HG02973 (cell line): ENCODE data around the gene NAA40.

Source experiments
- ATAC-seq: cut with Tn5 transposase; IDR thresholded peaks from one replicate; pipeline ENCODE4 v1.9.1; 2021; ENCODE audit warnings: moderate library complexity; ENCODE audit not compliant: unreplicated experiment

The NAA40 gene

DNA sequence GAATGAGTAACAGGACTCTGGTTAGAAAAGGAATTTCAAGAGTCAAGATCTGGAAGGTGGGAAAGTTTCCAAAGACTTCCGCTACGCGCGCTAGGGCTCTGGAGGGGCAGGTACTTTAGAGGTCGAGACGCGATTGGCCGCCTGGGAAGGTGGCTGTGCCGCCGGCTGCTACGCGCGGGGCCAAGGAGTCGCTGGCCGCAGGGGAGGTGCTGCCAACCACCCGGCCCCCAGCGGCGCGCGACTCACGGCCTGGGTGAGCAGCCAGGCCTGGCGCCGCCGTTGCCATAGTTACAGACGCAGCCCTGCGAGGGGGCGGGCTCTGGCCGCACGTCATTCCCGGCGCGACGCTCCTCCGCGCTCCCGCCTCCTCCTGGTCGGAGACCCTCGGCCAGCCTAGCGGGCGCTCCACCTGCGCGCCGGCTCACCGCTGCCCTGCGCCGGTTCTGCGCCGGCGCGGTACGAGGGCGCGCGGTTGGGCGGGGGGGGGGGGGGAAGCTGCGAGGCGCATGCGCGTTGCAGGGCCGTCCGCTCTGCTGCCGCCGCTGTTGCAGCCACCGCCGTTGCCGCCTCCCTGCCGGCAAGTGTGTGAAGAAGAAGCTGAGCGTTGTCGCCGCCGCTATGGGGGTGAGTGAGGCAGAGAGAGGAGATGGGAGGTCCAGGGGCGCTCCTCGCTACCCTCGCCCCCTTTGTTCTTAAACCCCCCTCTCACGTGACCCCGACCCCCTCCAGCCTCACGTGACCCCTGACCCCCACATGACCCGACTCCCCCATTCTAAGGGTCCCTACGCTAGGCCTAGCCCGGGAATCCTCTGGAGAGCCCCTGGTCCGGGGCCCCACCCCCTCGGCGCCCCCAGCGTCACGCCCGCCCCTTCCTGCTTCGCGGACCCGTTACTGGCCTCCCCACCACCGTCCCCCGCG is at the start of gene NAA40:
Gene NAA40, plus strand, starts transcription at position 524 of the 918 bp plus-strand sequence. Its CDS starts 95 bp downstream, at position 619.
- ATAC-seq = peak; percentile 75

DNA sequence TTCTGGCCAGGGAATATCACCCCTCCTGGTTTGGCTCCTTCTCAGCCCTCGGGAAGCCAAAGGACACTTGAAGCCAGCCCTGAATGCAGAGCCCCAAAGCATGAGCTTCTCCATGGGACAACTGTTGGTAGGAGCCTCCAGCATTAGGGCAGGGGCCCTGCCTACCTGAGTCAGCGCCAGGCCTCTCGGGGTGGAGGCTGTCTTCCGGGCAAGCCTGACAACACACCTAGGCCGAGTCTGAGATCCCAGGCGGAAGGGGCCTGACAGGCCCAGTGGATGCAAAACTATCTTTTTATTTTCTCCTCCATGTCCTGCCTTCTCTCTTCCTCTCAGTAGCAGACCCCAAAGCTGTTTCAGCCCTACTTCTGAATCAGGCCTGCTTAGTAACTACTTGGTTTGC is 49.5 kb upstream of the NAA40 start:
- no peak for ATAC-seq

DNA sequence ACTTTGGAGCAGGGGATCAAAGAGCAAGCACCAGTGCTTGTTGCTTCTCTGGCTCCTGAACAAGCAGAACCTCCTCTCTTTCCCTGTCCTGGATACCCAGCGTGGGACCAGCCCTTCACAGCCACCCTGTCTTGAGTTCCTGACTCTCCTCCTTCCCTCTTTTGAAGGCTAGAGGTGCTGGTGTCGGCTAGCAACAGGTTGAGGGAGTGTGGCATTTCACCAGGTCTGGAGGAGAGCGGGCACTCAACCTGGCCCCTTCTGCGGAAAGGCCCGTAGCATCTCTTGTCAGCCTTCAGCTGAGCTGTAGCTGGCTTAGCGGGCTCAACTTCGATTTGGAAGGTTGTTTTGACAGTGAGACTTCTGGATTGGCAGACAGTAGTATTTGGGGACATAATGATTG is 48.4 kb upstream of the NAA40 start:
- no peak for ATAC-seq

DNA sequence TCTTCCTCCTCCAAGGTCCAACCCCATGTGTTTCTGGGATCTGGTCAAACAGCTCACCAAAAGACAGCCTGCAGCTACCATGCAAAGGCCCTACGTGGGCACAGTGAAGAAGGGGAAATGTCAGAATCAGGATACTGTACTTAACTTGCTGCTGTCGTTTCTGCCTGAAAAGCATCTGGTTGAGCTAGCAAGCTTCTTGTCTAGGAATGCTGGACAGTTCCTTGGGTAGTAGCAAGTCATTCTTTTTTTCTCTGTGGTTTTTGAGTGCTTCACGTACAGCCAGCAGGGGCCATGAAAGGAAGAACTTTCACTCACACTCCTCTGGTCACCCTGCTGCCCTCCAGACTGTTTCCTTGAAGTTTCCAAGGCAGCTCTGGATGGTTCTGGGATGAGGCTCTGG is 46.6 kb upstream of the NAA40 start:
- no peak for ATAC-seq

DNA sequence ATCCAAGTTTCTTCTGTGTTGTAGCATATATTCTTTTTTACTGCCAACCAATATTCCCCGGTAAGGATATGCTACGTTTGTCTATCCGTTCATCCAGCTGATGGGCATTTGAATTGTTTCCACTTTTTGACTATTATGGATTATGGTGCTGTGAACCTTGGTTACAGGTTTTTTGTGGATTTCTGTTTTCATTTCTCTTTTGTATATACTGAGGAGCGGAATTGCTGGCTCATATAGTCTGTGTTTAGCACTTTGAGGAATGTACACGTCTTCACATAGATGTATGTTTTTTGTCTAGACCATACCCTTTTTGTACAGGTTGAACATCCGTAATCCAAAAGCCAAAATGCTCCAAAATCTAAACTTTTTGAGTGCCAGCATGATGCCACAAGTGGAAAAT is 45.4 kb upstream of the NAA40 start:
- no peak for ATAC-seq

DNA sequence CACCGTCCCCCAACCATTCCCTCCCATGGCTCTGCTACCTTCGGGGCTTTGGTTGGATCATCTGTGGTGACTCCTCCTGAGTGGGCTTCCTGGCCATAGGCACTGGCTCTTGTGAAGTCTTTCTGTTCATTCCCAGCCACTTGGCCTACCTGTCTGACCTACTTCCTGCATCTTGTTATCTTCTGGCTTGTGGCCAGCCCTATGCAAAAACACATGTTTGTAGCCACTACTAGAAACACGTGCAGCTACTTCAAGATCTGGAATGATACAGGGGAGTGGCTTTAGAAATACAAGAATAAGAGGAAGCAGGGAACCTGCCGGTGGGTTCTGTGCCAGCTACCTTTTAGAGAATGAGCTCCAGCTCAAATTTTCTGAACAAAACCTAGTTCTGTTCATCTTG is 42.7 kb upstream of the NAA40 start:
- no peak for ATAC-seq

DNA sequence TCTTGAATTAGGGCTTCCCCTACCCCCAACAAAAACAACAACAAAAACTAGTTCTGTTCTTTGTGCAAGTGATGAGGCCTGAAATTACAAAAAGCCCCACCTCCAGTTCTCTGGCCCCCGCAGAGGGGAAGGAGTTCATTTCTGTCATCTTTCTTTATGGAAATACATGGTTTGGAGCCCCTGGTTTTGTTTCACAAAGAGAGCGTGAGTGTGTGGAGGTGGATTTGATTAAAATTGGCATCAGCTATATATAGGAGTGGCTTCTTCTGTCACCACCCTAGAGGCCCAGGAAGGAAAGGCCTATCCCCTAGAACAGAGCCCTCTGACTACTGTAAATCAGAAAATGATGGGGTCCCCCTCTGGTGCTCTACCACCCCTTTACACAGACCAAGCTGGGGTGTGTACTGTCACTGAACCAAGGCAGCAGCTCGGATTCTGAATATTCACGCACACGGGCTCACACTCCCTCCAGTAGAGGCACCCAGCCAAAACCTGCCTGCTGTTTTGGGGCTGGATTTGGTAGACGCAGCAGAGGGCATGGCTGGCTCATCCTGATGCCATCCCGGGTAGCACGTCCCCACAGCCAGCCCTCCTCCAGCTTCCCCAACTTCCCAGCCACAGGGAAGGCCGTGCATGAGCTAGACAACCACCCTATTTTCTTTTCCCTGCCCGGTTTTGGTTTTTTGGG is 41.2 kb upstream of the NAA40 start:
- no peak for ATAC-seq

DNA sequence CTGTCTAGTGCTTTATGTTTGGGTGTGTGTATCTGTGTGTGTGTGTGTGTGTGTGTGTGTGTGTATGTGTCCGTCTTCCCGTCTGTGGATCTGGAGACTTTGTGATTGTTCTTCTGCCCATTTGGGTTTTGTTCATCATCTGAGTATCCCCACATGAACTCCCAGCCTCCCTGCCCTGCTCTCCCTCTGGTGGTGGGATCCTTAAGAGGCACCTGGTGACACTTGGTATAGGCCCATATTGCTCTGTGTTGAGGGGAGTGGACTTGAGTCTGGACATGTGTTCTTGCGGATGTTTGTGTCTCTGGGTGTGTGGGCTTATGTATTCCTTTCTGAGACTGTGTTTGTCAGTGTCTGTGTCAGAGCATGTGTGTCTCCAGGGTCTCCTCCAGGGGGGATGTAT is 37.1 kb upstream of the NAA40 start:
- no peak for ATAC-seq

DNA sequence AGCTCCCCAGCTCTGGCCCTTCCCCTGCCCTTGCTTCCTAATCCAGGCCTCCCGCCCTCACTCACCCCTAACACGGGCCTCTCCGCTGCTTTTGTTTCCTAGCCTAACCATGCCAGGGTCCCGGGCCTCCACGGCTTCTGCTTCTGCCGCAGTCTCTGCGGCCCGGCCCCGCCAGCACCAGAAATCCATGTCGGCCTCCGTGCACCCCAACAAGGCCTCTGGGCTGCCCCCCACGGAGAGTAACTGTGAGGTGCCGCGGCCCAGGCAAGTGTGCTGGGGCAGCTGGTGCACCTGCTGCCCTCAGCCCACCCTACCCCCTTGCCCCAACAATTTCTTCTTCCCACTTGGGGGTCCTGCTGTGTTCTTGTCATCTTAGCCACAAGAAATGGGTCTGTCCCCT is 34.9 kb upstream of the NAA40 start:
- ATAC-seq = no peak

DNA sequence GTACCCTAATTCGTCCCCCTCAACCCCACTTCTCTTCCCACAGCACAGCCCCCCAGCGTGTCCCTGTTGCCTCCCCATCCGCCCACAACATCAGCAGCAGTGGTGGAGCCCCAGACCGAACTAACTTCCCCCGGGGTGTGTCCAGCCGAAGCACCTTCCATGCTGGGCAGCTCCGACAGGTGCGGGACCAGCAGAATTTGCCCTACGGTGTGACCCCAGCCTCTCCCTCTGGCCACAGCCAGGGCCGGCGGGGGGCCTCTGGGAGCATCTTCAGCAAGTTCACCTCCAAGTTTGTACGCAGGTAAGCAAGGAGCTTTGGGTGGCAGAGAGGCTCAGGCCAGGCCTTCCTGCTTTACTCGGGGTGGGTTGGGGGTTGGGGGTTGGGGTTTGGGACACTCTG is 34.1 kb upstream of the NAA40 start:
- ATAC-seq = no peak

DNA sequence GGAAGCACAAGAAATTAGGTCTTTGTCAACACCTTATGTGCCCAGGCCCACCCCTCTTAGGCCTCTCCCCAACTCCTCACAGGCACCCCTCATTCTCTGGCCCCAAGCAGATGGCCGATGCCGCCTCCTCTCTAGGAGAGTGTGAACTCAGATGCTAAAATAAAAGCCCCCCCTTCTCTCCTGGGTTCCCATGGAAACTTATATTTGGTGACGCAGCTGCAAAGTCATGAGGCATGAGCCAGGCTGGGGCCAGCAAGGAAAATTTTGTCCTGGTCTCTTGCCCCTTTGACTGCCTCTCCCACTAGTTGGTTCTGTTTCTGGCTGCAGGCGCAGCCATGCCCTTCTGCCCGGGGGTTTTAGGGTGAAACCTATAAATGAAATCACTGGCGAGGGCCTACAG is 33.6 kb upstream of the NAA40 start:
- no peak for ATAC-seq

DNA sequence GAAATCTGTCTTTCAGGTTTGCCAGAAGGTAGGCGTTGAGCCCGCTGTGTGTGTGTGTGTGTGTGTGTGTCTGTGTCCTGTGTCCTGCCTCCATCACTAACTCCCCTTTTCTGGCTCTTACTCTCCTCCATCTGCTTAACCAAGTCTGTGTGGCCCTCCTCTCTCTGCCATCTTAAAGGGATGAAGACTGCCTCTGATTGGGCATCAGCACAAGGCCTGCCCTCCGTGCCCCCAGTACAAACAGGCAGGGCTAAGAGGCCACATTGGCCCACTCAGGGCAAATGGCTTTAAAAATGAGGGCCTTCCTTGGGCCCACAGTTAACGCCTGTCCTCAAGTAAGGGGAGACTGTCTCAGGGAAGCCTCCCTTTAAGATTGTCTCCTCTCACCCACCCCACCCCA is 32.7 kb upstream of the NAA40 start:
- ATAC-seq = no peak

DNA sequence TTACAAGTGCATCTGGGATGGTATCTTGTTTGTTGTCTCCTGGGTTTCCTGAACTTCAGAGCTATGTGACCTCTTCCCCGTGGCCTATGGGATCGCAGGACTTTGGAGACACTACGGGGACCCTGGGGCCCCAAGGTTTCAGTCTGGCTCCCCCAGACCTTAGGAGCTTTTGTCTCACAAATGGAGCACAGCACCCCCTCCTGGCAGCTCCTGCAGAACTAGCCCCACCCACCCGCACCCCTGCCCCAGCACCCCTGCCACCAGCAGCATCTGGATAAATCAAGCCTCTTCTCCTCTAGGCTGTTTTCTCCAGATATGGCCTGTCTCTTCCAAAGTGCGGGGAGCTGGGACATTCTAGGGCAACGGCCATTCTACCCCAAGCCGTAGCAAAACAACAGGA is 32.2 kb upstream of the NAA40 start:
- ATAC-seq = no peak

DNA sequence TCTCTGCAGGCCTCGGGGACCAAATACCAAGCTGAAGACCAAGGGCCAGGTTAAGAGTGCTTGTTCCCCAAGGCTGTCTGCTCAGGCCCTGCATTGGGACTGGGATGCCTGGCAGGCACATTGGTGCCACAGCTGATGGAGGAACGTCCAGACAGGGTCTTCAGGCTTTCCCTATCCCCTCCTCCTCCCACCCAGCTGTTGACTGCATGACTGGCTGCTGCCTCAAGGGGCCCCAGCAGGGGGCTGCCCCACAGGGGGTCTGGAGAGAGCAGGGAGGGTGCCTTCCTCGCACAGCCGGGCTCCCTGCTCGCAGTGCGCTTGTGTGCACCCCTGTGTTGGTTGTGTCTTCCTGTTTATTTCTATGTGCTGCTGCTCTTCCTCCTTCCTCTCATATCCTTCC is 31.7 kb upstream of the NAA40 start:
- no peak for ATAC-seq

DNA sequence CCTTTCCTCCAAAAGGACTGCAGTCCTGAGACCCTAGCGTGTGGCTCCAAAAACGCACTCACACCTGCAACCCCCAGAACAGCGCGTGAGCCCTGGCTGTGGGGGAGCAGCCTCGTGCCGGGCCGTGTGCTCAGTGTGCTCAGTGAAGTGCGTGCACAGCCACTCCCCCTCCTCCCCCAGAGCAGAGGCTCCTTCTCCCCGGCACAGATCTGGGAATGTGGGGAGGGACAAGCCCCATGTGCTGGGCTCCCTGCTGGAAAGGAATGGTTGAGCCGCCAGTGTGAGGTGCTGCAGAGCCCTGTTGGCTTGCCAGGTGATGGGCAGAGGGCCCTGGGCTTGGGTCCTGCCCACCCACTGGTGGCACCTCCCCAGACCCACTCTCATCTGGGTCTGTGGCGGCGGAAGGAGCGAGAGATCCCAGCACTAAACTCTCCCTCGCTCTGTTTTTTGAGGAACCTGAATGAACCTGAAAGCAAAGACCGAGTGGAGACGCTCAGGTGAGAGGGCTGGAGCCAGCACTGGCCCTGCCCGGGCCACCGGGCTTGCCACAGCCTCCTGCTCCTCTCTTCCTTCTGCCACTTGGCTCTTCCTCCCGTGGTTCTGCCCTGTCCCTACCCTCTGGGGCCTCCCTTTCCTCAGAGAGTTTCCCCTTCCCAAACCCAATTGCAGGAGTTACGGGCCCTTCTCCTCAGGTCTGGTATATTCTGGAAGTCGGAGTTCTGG is 30.8 kb upstream of the NAA40 start:
- ATAC-seq = no peak

DNA sequence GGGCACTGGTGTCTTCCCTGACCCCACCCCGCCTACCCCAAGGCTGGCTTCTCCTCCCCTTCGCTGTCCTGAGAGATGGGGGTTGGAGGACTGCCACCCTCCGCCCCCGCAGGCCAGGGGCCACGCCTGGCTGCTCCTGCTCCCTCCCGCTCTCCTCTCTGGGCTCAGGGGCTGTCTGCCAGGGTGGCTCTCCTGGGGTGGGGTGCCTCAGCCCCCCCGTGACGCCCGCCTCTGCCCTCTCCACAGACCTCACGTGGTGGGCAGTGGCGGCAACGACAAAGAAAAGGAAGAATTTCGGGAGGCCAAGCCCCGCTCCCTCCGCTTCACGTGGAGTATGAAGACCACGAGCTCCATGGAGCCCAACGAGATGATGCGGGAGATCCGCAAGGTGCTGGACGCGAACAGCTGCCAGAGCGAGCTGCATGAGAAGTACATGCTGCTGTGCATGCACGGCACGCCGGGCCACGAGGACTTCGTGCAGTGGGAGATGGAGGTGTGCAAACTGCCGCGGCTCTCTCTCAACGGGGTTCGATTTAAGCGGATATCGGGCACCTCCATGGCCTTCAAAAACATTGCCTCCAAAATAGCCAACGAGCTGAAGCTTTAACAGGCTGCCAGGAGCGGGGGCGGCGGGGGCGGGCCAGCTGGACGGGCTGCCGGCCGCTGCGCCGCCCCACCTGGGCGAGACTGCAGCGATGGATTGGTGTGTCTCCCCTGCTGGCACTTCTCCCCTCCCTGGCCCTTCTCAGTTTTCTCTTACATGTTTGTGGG is 30.0 kb upstream of the NAA40 start:
- no peak for ATAC-seq

DNA sequence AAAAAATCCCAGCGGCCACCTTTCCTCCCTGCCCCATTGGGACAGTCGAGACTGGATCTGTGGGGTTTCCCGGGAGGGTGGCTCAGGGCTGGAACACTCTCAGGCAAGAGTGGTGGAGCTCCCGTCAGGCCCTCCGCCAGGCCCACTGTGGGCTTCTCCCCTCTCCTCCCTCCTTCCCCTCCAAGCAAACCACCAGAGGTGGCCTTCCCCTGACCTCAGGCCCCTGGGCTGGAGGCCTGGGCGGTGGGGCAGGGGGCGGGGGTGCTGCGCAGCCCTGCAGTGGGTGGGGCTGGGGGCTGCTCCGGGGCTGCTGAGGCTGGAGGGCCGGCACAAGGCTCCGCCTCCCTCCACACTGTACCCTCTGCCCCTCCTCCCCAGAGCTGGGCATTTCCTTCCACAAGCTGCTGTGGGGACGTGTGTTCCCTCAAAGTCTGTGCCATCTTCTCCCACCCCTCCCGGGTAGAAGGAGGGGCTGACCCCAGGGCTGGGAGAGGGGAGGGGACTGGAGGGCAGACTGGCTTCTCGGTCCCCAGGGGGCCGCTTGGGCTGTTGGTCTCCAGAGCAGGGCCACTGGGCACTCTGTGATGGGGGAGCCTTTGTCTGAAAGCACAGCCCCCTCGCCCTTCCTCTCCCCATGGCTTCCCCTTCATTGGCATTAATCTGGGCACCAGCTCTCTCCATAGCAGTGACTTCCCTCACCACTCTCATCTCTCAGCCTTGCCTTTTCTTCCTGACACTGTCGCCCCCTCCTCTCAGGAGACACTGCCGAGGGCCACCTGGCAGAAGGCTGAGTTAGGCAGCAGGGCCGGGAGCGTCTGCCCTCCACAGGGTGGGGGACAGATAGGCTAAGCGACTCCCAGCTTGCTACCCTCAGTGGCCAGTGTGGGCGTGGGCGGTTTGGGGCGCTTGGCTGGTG is 29.0 kb upstream of the NAA40 start:
- no peak for ATAC-seq

DNA sequence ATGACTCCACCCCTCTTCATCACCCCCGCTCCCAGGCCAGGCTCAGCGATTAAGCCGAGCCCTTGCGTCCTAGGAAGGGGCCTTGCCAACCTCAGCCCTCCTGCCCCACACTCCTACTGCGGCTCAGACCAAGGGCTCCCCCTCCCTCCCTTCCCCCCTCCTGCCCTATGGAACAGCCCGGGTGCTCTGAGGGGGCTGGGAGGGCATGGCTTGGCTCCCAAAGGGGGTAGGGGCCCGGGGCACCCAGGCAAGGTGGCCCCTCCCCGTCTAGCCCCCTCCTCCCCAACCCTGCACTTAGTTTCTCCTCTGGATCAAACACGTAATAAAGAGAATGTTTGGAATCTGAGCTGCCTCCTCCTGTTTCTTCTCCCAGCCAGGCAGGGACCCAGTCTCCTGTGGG is 28.1 kb upstream of the NAA40 start:
- ATAC-seq = no peak

DNA sequence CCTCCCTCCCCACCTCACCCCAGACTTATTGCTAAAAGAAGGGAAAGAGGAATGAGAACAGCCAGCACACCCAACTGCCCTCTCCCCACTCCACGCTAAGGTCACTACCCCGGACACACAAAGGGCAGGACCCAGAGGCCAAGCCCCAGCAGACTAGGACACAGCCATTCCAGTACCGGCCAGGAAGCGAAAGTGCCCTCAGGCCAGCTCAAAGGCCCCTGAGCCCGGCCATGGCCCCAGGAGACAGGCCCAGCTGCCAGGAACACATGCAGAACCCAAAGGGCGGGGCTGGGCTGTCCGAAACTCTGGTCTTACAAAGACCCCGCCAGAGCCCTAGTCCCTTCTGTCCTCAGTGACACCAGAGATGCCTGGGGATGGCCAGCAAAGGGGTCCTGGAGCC is 27.4 kb upstream of the NAA40 start:
- no peak for ATAC-seq

DNA sequence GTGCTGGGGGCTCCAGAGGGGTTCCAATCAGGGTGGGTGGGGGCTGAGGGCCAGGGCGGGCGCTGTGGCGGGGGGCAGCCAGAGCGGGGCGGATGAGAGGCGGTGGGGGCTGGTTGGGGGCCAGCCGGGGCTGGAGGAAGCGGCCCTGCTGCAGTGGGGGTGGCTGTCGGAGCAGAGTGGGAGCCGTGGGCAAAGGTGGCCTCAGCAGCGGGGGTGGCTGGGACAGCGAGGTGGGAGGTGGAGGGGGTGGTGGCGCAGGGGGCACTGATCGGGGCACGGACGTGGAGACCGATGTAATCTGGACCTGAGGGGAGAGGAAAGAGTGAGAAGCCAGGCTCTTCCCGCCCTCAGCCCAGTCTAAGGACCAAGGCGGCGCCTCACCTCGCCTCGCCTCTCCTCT is 26.9 kb upstream of the NAA40 start:
- no peak for ATAC-seq
